GM19467 (cell line): ENCODE measurements around the gene OXT.

Experiments
- ATAC-seq: cut with Tn5 transposase; IDR thresholded peaks from one replicate; pipeline ENCODE4 v1.9.1; 2021; ENCODE audit warnings: mild to moderate bottlenecking, moderate library complexity; ENCODE audit not compliant: unreplicated experiment

Gene OXT

DNA sequence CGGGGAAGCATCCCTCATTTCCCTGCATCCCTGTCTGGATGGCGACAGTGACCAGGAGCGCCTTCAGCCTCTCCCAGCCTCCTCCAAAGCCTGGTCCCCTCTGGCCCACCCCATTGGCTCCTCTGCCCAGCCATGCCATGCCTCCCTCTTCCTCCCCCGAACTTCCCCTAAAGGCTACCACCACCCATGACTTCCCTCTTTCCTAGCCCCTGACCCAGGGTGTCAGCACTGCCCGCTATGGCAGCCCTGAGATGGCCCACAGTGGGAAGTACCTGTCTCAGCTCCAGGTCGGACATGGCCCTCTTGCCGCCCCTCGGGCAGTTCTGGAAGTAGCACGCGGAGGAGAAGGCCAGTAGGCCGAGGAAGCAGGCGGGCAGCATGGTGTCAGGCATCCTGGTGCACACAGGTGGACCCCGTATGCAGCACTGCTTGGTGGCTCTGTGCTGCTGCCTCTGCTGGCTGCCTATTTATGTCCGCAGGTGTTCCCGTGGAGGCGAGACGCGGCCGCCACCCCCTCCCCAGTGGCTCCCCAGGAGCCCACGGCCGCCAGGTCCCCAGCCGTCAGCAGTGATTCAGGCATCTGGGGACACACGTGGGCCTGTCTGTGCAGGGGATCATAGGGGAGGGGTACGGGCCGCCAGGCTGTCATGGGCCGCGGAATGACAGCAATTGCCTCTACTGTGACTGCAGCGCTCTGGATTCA is 13.0 kb downstream of the OXT start, which contains the start of gene AVP:
Gene AVP (minus strand): TSS at position 442 of the 703 bp plus-strand sequence. CDS start 50 bp downstream, at position 392.
- no peak for ATAC-seq

DNA sequence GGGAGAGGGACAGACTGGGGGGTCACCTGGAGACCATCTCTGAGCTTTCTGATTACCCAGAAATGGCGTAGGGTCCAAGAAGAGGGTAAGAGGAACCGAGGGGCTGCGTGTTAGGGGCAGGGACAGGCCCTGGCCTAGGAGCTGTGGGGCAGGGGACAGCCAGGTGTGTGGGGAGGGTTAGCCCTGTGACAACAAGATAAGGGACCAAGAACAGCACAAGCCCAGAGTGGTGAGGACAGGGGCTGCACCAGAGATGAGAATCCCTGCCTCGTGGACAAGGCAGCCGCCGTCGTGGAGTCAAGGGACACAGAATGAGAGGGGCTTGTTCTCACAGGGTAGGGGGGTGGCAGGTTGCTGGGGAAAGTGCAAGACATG is 13.6 kb downstream of the OXT start:
- no peak for ATAC-seq

DNA sequence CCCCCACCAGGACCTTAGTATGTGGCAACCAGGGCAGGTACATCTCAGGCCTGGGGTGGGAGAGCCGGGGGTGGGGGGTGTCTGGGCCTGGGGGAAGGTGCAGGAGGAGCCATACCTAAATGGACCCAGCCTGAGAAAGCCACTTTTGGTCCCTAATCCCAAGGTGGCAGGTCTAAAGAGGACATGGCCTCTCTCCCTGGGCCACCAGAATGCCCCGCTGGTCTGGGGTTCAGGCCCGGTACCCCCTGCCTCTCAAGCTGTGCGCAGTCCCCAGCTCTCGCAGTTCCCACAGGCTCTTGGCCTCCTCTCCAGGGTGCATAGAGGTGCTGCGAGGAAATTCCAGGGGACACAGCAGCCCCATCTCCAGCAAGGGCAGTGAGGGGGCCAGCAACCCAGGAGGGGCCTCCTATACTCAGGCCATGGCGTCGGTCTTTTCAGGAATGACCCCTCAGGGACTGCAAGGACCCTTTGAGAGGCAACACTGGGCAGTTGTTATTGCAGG is 14.2 kb downstream of the OXT start:
- no peak for ATAC-seq

GRCh38 chr20:3088031-3088430 is 16.6 kb downstream of the OXT start:
- ATAC-seq, result no peak

GRCh38 chr20:3090565-3090964 is 19.1 kb downstream of the OXT start:
- no peak for ATAC-seq

- ATAC-seq, result no peak
Observed at GRCh38 chr20:3092611-3093379, 21.4 kb downstream of the OXT start.

- ATAC-seq, result no peak
Observed at GRCh38 chr20:3093861-3094361, 22.5 kb downstream of the OXT start.

DNA sequence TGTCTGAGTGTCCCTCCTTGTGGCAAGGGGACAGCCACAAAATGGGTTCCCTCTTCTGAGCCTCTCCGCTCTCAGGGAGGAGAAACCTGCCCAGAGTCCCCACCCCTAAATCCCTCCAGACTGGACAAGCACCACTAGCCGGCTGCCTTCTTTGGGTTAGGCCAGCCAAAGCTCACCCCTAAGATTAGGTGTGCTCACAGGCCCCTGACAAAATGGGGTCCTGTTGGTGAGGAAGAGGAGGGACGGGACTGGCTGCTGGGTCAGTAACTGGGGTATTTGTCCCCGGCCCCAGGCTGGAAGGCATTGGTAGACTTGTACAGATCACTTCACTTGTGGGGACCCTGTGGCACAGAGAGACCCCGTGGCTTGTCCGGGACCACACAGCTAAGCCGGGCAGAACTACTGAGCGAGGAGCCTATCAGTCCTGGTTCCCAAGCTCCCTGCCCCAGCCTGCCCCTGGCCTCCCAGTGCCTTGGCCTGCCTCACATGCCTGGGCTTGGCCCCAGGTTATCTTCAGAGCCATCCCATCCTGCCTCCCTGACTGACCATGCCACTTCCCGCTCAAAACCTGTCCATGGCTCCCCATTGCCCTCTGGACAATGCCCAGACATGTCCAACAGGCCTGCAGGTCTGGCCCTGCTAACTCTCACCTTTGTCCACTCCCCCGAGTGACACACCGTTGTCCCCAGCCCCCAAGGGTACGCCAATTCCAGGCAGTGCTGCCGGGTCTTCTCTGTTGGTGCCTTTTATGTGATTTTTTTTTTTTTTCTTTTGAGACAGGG is 23.6 kb downstream of the OXT start:
- no peak for ATAC-seq

DNA sequence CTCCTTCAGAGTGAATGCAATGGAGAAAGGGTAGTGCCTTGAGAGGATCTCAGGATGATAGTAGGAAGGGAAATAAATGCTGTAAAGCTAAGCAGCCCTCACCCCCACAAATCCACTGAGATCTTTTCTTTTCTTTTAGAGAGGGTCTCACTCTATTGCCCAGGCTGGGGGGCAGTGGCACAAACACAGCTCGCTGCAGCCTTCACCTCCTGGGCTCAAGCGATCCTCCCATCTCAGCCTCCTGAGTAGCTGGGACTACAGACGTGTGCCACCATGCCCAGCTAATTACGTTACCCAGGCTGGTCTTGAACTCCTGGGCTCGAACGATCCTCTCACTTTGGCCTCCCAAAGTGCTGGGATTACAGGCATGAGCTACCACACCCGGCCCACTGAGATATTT is 29.1 kb downstream of the OXT start:
- ATAC-seq, result no peak

GRCh38 chr20:3101251-3101650 is 29.8 kb downstream of the OXT start:
- ATAC-seq, result no peak

- ATAC-seq, result no peak
Observed at GRCh38 chr20:3101737-3102574, 30.5 kb downstream of the OXT start.

DNA sequence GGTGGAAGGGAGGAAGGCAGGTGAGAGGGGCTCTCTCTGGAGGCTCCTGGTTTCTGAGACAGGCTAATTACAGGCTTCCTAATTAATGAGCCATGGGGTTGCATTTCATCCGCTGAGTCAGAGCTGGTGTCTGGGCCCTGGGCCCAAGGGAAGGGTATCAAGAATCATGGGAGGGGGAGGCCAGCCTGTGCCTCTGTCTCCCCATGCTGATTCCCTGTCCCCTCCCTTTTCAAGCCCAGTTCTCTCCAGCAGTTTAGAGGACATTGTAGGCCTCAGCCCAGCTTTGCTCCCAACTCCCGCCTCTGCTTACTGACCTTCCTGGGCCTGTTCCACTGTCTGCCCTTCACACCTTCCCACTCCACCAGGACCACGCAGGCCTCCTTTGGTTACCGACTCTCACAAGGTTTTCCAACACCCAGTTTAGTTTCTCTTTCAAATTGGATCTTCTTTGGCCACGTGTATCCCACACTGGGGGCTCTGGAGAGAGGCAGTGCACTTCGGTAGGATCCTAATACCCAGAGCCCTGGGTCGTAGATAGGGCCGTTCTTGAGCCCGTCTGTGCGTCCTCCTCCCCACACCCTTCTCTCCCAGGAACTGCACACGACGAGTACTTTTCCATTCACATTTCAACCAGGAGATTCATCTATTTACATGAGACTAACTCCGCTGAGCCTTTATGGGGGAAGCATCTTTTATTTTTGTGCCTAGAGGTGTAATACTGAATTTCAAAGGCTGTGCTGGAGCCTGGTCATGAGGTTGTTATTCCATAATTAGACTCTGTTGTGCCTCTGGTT is 31.4 kb downstream of the OXT start:
- ATAC-seq, result no peak

GRCh38 chr20:3103369-3104032 is 32.1 kb downstream of the OXT start:
- no peak for ATAC-seq

DNA sequence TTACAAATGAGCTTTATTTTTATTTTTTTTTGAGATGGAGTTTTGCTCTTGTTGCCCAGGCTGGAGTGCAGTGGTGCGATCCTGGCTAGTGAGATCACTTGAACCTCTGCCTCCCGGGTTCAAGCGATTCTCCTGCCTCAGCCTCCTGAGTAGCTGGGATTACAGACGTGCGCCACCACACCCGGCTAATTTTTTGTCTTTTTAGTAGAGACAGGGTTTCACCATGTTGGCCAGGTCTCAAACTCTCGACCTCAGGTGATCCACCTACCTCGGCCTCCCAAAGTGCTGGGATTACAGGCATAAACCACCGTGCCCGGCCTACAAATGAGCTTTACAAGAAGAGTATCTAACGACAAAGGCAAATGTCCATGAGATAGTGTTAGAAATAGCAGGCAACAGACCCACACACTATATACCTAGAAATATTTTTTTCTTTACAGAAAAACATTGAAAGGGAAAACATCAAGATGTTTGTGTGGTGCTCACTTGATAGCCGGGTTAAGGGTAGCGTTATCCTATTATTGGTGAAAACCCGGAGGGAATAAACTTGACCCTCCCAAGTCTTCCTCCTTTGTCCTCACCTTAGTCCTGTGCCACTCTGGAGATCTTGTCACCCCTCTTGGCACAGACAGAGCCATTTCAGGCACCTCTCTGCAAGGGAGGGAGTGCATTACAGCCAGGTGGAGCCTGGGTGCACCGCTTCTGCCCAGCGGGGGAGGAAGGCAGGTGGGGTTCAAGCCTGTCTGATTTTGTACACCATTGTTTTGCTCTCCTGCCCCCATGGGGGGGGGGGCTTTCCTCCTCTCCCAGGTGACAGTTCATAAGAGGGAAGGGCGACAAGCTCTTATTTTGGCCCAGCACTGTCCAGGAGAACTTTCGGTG is 34.1 kb downstream of the OXT start:
- ATAC-seq, result no peak

GRCh38 chr20:3106185-3106584 is 34.8 kb downstream of the OXT start:
- ATAC-seq, result no peak

GRCh38 chr20:3106658-3107463 is 35.4 kb downstream of the OXT start:
- ATAC-seq, result no peak

DNA sequence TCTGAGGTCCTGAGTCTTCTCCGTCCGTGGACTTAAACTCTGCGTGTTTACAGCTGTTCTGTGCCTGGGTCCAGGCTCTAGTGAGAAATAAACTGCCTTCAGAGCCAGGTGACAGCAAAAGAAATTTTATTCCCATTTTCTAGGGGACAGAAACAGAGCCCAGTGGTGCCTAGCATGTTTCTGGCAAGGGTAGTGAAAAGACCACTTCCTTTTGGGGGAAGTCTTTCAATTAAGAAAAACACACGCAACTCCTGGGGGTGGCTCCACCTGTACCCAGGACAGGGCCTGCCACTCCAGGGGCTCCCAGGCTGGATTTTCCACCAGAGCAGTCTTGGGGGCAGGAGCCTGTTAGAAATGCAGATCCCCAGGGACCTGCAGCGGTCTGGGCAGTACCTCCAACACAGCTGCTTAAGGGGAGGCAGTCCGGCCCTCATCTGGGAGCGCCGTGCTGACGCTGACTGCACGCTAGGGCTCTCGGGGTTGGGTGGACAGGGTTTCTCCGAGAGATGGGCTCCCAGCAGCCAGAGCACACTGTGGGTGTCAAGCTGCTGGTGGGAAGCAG is 36.1 kb downstream of the OXT start:
- ATAC-seq, result no peak
